Measurements from ENCODE around the gene CAMTA1.

GRCh38 chr1:7575041-7575400 is 789.8 kb downstream of the CAMTA1 start:
- TF ChIP-seq CTCF (IDR thresholded peaks at IDR 0.05 in 2 of 3, conservative IDR thresholded peaks at IDR 0.05 in 1 of 3; ENCODE audit: borderline replicate concordance in 1 of 3, insufficient read depth in 1 of 3, low read depth in 2 of 3, low read length in 2 of 3) (no peak), POLR2A (IDR thresholded peaks at IDR 0.05; ENCODE audit: borderline replicate concordance, extremely low read depth, insufficient read depth, insufficient read length) (no peak), ZBTB33 (IDR thresholded peaks at IDR 0.05; ENCODE audit: extremely low read depth, insufficient replicate concordance, low read length) (no peak), YY1 (IDR thresholded peaks at IDR 0.05; ENCODE audit: extremely low read depth, insufficient replicate concordance, low read depth, low read length) (no peak), JUND (IDR thresholded peaks at IDR 0.05) (no peak), FOSL1 (IDR thresholded peaks at IDR 0.05; ENCODE audit: low read depth) (no peak), ELF1 (IDR thresholded peaks at IDR 0.05; ENCODE audit: borderline replicate concordance, low read depth) (no peak), REST (IDR thresholded peaks at IDR 0.05; ENCODE audit: low read depth) (no peak), SP1 (IDR thresholded peaks at IDR 0.05; ENCODE audit: low read depth) (no peak), POLR2AphosphoS5 (IDR thresholded peaks at IDR 0.05; ENCODE audit: low read depth, low read length) (no peak), EZH2 (IDR thresholded peaks at IDR 0.05) (no peak)

All from HCT116 (cell line).